HPDE6-E6E7 (cell line): ENCODE results near the gene DMAC2L.
"Not testable (repeated sequence)": the region's sequence is repeated elsewhere in the genome, so short reads cannot be mapped to it uniquely, and the experiment has no call there.

Source experiments
- DNase-seq: peaks from one replicate; pipeline ENCODE4 v3.0.0; 2011; ENCODE audit warnings: missing footprints; ENCODE audit errors: extremely low spot score

Gene DMAC2L

DNA sequence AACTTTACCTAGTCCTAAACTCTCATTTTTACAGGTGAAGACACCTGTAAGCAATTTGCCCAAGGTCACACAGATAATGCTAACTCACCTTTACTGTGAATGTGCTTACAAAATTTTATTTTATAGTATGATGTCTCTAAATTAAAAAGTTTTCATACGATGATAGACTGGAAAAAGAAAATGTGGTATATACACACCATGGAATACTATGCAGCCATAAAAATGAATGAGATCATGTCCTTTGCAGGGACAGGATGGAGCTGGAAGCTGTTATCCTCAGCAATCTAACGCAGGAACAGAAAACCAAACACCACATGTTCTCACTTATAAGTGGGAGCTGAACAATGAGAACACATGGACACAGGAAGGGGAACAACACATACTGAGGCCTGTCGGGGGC, 44.2 kb downstream of the DMAC2L start:
- not testable (repeated sequence) for DNase-seq

DNA sequence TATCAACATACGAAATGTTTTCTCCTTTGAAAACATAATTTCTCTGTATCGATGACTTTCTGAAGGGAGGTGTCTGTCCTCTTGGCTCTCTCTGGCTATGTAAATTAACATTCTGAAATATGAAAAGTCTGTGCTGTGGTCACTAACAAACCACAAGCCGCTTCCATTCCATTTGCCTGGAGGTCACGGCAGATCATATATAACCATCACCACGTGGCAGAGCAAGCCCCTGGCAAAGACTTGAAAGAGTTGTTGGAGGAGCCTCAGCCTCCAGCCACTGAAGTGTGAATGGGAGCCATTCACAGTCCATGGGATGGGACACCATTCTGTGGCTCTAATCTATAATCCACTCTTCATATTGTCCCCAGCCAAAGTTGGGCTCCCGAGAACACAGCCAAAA, 45.0 kb downstream of the DMAC2L start:
- no peak for DNase-seq

DNA sequence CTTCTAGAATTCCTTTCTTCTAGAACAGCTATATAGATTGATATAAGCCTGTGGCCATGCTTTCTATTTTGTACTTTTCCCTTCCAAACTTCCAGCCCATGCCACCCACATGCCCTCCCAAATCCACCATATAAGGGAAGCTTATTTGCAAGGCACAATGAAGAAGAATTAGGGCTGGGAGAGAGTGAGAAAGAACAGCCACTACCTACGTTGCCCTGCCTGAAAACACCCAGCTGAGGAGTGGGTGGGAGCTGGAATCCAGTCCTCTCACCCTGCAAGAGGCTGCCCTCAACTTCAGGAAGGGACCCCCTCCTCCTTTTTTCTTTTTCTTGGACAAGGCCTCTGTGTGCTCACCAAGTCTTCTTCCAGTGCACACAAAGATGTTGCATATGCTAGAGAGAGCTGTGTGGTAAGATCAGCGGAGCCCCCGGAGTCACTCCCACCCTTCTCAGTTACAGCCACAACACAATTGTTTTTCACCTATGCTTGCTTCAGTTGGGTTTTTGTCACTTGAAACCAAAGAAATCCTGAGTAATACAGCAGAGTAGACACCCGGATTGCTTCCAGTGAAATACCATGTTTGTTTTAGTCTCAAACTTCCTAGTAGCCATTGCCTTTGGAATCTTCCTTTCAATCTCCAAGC, 45.8 kb downstream of the DMAC2L start:
- DNase-seq: no peak

DNA sequence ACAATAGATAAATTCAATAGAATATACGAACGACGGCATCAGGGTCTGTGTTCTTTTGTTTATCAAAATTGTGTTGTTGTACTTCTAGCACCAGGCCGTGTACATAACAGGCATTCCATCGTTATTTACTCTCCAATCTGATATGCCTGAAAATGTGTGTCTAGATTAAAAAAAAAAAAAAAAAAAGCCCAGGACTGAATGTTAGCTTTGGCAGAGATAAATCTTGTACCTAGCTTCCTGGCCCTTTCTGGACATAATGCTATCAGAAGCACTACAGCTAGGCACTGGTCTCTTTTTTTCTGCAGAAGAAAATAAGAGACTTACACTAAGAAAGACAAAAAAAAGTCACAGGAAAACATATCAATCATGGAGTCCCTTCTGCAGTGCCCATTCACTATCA, 47.5 kb downstream of the DMAC2L start:
- DNase-seq: no peak

DNA sequence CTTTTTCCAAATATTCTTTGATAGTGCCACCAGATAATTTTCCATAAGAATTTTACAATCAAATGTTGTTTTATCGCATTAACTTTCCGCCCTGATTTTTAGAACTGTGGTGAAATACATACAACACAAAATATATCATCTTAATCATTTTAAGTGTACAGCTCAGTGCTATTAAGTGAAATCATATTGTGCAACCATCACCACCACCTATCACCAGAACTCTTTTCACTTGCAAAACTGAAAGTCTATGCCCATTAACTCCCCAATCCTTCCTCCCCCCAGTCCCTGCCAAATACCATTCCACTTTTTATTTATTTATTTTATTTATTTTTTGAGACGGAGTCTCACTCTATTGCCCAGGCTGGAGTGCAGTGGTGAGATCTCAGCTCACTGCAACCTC, 48.0 kb downstream of the DMAC2L start:
- DNase-seq: no peak

DNA sequence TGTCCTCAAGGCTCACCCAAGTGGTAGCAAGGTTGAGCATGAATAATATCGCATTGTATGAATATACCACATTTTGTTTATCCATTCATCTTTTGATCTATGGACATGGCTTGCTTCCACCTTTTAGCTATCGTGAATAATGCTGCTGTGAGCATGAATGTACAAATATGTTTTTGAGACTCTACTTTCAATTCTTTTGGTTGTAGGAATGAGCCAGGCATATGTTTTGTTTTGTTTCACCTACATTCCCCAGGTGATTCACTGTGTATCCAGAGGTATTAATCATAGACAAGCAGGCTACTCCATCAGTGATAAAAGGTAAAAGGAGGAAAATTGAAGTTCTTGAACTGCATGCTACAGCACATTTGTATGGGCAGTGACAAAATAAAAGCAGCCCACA, 48.7 kb downstream of the DMAC2L start:
- peak; percentile 70 for DNase-seq

DNA sequence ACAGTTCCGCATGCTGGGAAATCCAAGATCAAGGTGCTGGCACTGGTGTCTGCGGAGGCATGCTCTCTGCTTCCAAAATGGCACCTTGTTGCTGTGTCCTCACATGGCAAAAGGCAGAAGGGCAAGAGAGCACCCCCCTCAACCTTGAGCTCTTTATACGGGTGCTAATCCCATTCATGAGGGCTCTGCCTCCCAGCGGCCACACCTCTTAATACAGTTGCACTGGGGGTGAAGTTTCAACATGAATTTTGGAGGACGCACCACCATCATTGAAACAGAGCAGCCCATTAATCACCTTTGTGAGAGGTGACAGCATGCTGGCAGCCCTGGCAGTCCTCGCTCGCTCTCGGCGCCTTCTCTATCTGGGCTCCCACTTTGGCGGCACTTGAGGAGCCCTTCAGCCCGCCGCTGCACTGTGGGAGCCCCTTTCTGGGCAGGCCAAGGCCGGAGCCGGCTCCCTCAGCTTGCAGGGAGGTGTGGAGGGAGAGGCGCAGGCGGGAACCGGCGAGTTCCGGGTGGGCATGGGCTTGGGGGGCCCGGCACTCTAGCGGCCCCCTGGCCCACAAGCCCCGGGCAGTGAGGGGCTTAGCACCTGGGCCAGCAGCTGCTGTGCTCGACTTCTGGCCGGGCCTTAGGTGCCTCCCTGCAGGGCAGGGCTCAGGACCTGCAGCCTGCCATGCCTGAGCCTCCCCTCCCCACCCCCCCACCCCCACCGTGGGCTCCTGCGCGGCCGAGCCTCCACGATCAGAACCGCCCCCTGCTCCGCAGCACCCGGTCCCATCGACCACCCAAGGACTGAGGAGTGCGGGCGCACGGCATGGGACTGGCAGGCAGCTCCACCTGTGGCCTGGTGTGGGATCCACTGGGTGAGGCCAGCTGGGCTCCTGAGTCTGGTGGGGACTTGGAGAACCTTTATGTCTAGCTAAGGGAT, 49.6 kb downstream of the DMAC2L start:
- DNase-seq: not testable (repeated sequence)

DNA sequence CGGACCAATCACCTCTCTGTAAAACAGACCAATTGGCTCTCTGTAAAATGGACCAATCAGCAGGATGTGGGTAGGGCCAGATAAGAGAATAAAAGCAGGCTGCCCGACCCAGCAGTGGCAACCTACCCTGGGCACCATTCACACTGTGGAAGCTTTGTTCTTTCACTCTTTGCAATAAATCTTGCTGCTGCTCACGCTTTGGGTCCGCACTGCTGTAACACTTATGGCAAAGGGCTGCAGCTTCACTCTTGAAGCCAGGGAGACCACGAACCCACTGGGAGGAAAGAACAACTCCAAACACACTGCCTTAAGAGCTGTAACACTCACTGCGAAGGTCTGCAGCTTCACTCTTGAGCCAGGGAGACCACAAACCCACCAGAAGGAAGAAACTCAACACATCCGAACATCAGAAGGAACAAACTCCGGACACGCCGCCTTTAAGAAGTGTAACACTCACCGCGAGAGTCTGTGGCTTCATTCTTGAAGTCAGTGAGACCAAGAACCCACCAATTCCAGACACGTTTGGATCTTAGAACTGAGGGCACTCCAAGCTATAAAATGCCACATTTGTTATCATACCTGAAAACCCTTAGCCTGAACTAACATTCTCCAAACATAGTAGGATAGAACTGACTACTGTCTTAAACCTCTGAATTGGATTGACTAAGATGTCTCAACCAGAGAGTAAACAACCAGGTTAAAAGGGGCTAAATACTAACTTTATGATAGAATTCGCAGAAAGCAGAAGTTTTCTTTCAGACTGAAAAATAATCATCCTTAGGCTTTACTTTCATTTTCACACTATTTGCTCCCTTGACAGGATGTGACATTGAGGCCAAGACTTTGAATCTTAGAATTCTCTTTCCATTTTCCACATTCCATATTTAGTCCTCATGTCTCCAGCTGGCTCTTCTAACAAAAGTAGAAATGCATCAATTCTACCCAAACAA, 50.9 kb downstream of the DMAC2L start:
- DNase-seq: no peak

DNA sequence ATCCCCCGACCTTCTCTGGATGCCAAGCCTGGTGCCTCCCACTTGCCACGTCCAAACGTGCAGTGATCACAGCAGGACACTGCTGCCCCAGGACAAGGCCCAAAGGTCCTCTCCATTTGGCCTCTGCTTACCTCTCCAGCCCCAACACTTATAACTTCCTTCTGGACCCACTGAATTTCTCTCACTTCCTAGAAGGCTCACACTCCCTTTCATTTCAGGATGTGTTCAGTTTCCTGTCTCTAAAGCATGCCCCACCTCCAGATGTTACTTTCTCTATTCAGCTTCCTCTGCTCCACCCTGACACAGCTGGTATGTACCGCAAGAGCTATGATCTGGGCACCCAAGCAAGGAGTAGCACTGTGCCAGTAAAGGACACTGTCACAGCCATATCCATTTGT, 51.6 kb downstream of the DMAC2L start:
- no peak for DNase-seq

DNA sequence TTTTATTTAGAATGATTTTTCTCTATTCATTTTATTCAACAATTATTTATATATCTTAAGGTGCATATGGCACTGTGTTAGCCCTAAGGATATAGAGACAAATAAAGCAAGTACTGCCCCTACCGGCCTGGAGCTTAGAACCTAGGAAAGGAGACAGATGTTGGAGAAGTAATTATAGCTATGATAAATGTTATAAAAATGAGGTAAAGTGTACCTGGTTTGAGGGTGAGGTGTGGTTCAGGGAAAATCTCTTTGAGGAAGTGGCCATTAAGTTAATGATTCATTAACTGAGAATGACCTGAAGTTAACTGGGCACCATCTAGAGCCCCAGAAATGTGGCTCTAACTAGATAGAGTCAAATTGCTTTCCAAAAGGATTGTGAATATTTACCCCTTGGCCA, 52.7 kb downstream of the DMAC2L start:
- no peak for DNase-seq

DNA sequence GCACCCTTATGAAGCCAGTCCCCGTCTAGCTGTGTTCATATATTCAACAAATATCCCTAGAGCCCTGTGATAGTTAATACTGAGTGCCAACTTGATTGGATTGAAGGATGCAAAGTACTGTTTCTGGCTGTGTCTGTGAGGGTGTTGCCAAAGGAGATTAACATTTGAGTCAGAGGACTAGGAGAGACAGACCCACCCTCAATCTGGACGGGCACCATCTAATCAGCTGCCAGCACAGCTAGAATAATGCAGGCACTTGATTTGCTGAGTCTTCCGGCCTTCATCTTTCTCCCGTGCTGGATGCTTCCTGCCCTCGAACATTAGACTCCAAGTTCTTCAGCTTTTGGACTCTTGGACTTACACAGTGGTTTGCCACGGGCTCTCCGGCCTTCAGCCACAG, 53.4 kb downstream of the DMAC2L start:
- not testable (repeated sequence) for DNase-seq

DNA sequence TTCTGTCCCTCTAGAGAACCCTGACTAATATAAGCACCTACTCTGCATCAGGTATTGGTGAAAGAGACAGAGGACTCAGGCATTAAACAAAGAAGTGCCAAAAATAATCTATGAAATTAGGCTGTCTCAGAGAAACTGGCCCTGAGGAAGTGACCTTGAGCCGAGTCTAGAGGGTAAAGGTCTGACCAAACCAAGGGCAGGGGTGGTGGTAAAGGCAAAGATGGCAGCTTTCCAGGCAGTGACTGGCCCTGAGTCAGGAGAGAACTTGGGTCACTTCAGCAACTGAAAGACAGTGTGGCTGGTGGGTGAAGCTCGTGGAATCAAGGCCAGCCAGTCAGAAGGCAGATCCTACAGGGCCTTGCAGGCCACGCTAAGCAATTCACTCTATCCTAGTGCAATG, 54.0 kb downstream of the DMAC2L start:
- DNase-seq: no peak

DNA sequence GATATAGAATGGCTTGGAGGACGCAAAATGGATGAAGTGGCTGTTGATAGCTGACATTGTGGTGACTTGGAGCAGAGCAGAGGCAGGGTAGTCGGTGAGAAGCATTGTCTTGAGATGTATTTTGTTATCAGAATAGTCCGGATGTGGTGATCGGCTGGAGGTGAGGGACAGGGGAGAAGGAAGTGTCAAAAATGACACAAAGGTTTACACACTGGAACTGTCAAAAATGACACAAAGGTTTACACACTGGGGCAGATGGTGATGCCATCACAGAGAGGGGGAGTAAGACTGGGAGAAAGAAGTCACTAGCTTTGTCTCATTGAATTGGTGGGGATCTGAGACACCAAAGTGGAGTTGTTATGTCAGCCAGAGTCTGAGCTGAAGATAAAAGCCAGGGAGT, 54.5 kb downstream of the DMAC2L start:
- DNase-seq: no peak

DNA sequence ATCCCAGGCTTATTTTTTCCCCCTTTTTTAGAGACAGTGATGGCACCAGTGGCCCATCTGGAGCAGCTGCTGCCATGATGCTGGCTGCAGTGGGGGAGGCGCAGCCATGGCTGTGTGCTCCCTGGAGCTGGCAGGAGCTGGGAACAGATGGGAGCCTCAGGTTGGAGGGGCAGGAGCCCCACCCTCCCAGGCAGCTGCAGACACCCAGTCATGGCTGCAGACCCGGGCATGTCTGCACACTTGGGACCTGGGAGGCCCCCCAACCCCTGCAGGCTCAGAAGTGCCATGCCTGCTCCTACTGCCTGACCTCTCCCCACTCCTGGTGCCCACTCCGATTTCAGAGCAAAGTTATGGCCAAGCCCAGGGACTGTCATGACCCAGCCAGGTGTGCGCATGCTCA, 59.4 kb downstream of the DMAC2L start:
- no peak for DNase-seq

DNA sequence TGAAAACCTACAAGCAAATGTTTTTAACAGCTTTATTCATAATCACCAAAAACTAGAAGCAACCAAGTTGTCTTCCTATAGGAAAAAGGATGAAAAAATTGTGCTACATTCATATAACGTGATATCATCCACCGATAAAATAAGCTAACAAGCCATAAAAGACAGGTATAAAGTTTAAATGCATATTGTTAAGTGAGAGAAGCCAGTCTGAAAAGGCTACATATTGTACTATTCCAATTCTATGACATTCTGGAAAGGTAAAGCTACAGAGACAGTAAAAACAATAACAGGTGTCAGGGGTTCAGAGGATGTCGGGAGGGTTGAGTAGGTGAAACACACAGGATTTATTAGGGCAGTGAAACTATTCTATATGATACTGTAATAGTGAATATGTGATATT, 61.8 kb downstream of the DMAC2L start:
- no peak for DNase-seq

DNA sequence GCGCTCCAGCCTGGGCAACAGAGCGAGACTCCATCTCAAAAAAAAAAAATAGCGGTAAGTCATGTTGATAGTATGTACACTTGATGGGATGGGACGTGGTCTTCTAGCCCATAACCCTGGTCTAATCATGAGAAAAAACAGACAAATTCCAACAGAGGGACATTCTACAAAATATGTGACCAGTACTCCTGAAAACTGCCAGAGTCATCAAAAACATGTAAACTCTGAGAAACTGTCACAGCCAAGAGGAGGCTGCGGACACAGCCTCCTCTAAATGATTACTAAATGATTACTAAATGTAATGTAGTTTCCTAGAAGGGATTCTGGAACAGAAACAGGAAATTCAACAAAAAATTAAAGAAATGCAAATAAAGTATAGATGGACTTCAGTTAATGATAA, 63.6 kb downstream of the DMAC2L start:
- DNase-seq: no peak
